ENCODE measurements around the gene LRP8.

LRP8 gene

GRCh38 chr1:53278298-53278725 is 49.6 kb downstream of the LRP8 start:
- no peak overlapping the region for H3K4me3 ChIP-seq (ENCODE audit: low read depth, low read length)
- peak; percentile 77 for TF ChIP-seq CTCF (IDR thresholded peaks at IDR 0.05; ENCODE audit: low read depth, low read length, missing control alignments)
- DNase-seq (ENCODE audit: low read depth): no peak

GRCh38 chr1:53277326-53277725 is 50.5 kb downstream of the LRP8 start:
- DNase-seq (ENCODE audit: low read depth): no peak
- TF ChIP-seq CTCF (IDR thresholded peaks at IDR 0.05; ENCODE audit: low read depth, low read length, missing control alignments): no peak
- H3K4me3 ChIP-seq (ENCODE audit: low read depth, low read length): no peak overlapping the region

GRCh38 chr1:53276902-53277281 is 51.0 kb downstream of the LRP8 start:
- DNase-seq (ENCODE audit: low read depth): no peak
- no peak overlapping the region for H3K4me3 ChIP-seq (ENCODE audit: low read depth, low read length)
- no peak for TF ChIP-seq CTCF (IDR thresholded peaks at IDR 0.05; ENCODE audit: low read depth, low read length, missing control alignments)

GRCh38 chr1:53276153-53276901 is 51.5 kb downstream of the LRP8 start:
- TF ChIP-seq CTCF (IDR thresholded peaks at IDR 0.05; ENCODE audit: low read depth, low read length, missing control alignments): no peak
- DNase-seq (ENCODE audit: low read depth): no peak

GRCh38 chr1:53275566-53275965 is 52.3 kb downstream of the LRP8 start:
- no peak for DNase-seq (ENCODE audit: low read depth)
- TF ChIP-seq CTCF (IDR thresholded peaks at IDR 0.05; ENCODE audit: low read depth, low read length, missing control alignments): no peak
- H3K4me3 ChIP-seq (ENCODE audit: low read depth, low read length): no peak overlapping the region

More at GRCh38 chr1:53276153-53276901, 51.5 kb downstream of the LRP8 start:
- no peak overlapping the region for H3K4me3 ChIP-seq (ENCODE audit: low read depth, low read length)

- TF ChIP-seq CTCF (IDR thresholded peaks at IDR 0.05; ENCODE audit: low read depth, low read length, missing control alignments): no peak
- no peak overlapping the region for H3K4me3 ChIP-seq (ENCODE audit: low read depth, low read length)
- DNase-seq (ENCODE audit: low read depth): no peak
Observed at GRCh38 chr1:53274541-53275185, 53.2 kb downstream of the LRP8 start.
